HG03432 (cell line): ENCODE data around the gene CMSS1.
A peak's percentile ranks its signal among the peaks of the same experiment; 100 is the strongest.

Experiments used
- ATAC-seq: cut with Tn5 transposase; IDR thresholded peaks from one replicate; pipeline ENCODE4 v1.9.1; 2021; ENCODE audit warnings: mild to moderate bottlenecking, moderate library complexity; ENCODE audit not compliant: unreplicated experiment

The CMSS1 gene

DNA sequence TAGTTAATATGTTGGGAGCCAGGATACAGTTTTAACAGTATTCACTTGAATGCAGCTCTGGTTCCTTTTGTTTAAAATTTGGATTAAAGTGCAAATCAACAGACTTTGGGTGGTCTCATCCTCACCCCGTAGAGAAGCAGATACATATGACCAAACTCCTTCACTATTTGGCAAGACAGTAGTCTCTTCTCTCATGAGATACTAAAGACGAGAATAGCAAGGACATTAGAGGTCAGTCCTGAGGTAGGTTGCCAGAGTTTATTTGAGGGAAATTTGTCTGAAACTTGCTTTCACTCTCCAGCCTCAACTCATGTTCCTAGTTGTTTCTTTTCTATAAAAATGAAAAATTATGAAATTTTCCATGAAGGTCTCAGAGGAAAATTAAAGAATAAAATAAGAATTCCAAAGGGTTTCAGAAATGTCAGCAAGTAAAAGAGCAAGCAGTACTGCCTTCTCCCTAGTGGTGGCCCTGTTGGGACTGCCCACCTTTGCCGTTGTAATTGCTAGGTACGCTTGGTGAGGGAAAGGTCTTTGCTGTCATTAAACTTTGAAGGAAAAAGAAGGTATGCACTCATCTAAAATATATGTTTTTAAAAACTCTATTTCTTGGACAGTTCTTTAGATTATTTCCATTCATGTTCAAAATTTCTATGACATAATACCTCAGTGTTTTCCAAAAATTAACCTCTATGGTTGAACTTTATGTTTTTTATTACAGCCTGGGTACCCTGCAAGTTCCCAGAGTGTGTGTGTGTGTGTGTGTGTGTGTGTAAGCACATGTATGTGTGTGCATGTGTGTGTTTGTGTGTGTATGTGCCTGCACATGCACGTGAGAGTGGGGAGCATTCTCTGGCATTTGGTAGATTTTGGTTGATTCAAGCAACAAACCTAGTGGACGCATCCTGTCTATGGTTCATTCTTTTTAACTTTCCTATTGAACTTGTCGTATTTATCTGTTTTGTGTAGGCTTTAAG lies 111.4 kb downstream of the CMSS1 start:
- no peak for ATAC-seq

GRCh38 chr3:99929745-99930139 lies 112.1 kb downstream of the CMSS1 start:
- no peak for ATAC-seq

- no peak for ATAC-seq
Observed at GRCh38 chr3:99931059-99931458, 113.4 kb downstream of the CMSS1 start.

DNA sequence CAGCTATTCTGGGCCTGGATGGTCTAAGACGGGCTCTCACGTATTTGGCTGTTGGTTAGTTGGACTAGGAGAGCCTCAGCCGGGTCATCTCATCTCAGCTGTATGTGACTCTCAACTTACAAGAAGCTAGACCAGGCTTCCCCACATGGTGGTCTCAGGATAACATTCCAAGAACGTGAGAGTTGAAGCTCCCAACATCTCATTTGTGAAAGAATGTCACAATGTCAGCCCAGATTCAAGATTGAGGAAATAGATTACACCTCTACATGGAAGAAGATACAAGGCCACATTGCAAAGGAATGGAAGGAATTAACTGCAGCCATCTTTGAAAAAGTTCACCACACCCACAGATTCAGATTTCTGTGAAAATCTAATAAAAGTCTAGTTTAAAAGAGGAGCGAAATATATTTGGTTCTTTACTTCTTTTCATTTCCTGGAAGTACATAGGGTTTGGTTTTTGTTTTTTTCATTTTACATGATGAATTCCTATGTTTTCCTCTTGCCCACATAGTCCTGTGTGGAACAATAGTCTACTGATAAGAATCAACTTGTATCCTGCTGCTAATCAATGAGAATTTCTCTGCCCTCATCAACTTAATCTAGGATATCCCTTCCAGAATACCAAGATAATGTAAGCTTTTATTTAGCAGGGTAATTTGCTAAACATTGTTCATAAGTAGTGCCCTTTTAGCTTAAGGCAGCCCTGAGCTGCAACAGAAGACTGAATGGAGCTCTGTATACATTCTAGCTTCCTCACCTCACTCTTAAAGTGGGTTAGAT lies 116.5 kb downstream of the CMSS1 start:
- no peak for ATAC-seq

GRCh38 chr3:99934975-99935797 lies 117.5 kb downstream of the CMSS1 start:
- no peak for ATAC-seq

GRCh38 chr3:99938270-99938911 lies 120.7 kb downstream of the CMSS1 start:
- peak; percentile 48 for ATAC-seq

GRCh38 chr3:99939876-99940275 lies 122.2 kb downstream of the CMSS1 start:
- no peak for ATAC-seq

DNA sequence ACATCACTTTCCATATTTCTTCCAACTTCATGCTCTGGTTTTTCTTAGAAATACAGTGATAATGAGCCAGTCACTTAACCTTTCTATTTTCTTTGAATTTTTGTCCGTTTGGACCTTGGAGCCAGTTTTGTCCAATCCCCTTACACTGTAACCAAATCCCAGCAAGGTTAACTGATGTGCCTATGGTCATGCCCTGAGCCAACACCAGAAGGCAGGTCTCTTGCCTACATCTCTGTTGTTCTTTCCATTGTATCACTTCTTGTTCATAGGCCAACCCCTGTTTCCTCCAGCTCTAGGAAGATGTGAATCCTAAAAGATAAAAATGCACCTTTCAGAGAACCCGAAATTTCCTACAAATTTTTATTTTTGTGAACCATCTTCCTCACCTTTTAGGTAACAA lies 122.7 kb downstream of the CMSS1 start:
- ATAC-seq: no peak

DNA sequence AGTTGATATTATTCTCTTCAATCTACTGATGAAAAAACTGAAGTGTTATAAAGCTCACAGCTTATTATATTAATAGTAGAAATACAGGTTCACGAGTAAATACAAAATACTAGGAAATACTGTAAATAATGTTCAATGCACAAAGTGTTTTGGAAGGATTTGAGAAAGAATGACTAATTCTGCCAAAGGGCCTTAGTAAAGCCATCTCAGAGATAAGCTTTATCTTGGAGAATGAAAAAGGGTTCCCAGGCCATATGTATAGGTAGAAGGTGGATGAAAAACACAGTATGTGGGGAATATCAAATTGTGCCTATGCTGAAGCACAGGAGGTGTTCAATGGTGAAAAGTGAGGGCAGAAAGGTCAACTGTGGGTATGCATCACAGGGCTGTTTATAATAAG lies 123.5 kb downstream of the CMSS1 start:
- no peak for ATAC-seq

- ATAC-seq: no peak
Observed at GRCh38 chr3:99943931-99944761, 126.5 kb downstream of the CMSS1 start.

- ATAC-seq: no peak
Observed at GRCh38 chr3:99945328-99945995, 127.8 kb downstream of the CMSS1 start.

DNA sequence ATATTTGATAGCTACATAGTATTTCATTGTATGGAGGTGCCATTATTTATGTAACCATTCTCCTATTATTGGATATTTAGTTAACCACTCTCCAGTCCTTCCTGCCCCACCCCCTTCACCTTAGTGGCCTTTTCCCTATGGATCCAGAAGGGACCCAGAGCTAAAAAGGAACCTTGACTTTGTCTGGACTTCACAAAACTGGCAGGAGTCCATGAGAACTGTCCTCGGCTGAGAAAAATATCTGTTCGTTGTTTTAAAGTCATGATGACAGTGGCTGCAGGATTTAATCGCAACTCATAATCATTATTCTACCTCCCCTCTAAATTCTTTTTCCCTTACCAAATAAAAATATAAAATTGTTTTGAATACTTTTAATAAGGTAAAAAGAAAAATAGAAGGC lies 129.7 kb downstream of the CMSS1 start:
- ATAC-seq: no peak

DNA sequence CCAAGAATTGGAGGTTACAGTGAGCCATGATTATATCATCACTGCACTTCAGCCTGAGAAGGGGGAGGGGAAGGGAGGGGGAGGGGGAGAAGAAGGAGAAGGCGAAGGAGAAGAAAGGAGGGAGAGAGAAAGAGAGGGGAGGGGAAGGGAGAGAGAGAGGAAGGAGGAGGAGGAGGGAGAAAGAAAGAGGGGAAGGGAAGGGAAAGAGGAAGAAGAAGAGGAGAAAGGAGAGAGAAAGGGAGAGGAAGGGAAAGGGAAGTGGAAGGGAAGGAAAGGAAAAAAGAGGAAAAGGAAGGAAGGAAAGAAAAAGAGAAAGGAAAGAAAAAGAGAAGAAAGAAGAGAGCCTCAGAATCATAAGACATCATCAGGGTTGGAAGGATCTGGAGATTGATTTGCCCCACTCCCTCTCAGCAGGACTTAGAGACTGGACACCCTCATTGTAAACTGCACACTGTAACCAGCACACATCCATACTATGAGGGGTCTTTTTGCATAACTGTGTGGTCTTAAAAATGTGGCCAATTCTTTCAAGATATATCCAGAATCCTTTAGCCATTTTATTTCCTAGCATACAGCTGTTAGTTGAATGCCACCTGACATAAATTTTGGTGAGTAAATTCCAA lies 130.9 kb downstream of the CMSS1 start:
- no peak for ATAC-seq

DNA sequence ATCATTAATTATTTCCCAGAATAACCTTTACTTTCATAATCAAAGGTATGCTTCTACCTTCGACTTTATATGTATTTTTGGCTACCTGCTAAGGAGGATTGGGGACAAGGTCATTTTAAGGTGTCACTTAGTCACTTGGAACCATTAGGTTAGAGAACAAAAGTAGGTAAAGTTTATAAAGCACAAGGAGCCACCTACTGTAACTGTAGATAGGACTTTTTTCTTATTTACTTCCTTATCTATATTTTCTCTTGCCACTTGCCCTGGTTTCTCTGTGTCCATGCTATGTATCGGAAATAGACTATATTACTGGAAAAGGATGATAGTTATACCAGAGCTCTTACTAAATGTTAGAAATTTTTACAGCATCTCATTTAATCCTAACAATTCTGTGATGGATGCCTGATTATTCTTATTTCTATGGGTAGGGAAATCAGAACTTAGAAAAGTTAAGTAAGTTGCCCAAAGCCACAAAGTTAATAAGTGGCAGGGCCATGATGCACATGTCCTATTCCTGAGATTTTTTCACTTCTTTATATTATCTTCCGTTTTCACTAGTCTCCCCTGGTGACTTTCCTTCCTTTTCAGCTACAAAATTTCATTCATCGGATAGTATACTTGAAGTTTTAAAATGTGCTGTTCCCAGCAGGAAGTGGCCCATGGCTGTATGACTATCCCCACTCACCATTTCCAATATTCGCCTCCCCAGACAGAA lies 132.5 kb downstream of the CMSS1 start:
- ATAC-seq: no peak

GRCh38 chr3:99950921-99951320 lies 133.3 kb downstream of the CMSS1 start:
- no peak for ATAC-seq

- ATAC-seq: no peak
Observed at GRCh38 chr3:99951701-99952100, 134.0 kb downstream of the CMSS1 start.

DNA sequence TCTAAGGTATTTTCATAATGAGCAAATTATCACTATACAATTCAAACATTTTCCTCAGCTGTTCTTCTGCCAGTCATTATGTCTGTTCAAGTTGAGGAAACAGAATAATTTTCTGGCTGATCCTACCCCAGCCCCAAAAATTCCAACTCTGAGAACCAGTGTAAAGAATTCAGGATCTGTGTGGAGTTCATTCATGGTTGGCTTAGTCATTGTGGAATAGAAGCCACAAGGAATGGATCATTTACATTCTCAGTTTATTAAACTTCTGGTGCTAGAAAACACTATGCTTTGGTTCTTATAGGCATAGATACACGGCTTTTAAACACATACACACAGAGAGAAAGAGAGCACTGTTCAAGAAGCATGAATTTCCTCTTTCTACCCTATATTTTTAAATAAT lies 134.6 kb downstream of the CMSS1 start:
- ATAC-seq: no peak

DNA sequence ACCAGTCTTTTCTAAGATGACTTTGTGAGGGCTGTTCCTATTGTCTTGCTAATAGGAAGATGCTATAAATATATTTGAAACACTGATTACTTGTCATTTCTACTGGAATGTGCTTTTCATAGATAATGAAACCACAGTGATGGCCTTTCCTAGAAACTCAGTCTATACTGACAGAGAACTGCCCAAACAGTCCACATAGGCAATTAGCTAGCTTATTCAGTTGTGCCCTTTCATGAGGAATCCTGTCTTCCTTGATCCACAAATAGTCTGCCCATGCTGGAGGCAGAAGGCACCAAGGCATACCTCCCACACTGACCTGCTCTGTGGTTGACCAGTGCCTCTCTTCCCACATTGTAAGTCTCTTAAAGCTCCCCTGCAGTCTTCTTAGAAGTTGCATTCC lies 135.9 kb downstream of the CMSS1 start:
- ATAC-seq: no peak
